ENCODE results near the gene TNFRSF13B.

TNFRSF13B gene

DNA sequence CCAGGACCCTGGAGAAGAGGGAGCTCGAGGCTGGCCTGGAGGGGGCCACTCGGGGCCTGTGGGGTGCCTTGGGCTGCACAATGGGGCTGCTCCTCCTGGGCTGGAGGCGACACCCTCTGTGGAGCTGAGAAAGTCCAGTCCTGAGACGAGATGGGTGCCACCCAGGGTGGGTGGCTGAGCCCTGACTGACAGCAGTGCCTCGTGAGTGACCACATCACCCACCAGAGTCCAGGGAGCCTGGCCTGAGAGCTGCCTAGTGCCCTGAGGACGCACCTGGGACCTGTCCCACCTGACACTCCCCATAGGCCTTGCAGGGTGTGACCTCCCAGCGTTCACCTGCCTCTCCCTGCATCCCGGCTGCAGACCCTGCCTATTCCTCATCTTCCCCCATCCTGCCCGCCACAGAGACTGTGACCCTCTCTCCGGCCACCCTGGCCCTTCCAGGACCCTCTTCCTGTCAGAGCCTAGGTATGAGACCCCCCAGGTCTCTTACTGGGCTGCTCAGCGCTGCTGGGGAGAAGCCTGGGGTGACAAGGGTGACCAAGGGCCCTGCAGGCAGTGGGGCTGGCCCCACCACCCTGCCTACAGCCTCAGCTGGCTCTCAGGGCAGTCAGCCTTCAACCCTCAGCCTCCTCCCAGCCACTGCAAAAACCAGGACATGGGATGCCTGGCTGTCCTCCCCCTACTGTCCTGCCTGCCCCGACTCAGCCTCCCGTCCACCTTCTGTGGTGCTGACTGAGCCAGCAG is 41.2 kb downstream of the TNFRSF13B start:
- H3K36me3 Mint-ChIP-seq (ENCODE audit: low read depth), result no peaks in the 10 kb centered on the region
- H3K4me3 Mint-ChIP-seq, result no peak overlapping the region
- no peaks in the 10 kb centered on the region for H3K4me1 Mint-ChIP-seq
- H3K9me3 Mint-ChIP-seq, result no peaks in the 10 kb centered on the region
- H3K27me3 Mint-ChIP-seq (ENCODE audit: low read depth, poor library complexity), result peaks cover 4% of the 10 kb centered on the region
- no peak for DNase-seq
- no peak overlapping the region for H3K27ac Mint-ChIP-seq
- TF ChIP-seq, protein P1, sequence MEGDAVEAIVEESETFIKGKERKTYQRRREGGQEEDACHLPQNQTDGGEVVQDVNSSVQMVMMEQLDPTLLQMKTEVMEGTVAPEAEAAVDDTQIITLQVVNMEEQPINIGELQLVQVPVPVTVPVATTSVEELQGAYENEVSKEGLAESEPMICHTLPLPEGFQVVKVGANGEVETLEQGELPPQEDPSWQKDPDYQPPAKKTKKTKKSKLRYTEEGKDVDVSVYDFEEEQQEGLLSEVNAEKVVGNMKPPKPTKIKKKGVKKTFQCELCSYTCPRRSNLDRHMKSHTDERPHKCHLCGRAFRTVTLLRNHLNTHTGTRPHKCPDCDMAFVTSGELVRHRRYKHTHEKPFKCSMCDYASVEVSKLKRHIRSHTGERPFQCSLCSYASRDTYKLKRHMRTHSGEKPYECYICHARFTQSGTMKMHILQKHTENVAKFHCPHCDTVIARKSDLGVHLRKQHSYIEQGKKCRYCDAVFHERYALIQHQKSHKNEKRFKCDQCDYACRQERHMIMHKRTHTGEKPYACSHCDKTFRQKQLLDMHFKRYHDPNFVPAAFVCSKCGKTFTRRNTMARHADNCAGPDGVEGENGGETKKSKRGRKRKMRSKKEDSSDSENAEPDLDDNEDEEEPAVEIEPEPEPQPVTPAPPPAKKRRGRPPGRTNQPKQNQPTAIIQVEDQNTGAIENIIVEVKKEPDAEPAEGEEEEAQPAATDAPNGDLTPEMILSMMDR (IDR thresholded peaks at IDR 0.05), result no peak

DNA sequence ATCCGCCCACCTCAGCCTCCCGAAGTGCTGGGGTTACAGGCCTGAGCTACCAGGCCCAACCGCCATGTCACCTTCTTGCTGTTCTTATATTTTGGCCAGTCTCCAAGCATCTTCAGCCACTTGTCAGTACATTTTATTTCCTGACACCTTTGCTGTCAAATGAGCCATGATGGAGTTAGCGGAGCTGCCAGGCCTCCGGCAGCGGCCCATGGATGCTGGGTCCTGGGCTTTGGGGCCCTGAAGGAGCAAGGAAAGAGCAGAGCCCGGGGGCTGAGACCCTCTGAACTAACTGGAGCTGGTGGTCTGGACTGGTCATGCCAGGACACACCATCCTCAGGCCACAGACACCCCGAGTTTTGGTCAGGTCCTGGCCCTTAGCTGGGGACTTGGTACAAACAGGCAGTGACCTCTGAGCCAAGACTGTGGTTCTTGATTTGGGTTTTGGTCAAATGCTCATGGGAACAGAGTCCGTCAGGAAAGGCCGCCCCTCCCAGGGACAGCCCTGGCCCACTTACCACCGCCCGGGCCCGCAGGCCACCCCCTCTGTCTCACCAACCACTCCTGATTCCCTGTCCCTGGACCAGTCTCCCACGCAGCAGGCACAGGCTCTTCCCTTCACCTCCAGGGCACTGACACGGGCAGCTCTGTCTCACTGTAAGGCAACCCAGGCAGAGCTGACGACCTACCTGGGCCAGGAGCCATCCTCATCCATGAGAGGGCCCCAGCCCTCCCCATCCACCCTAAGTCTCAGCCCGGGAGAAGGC is 42.0 kb downstream of the TNFRSF13B start:
- H3K36me3 Mint-ChIP-seq (ENCODE audit: low read depth), result no peaks in the 10 kb centered on the region
- H3K9me3 Mint-ChIP-seq, result no peaks in the 10 kb centered on the region
- TF ChIP-seq, protein P1 (IDR thresholded peaks at IDR 0.05), result no peak
- no peaks in the 10 kb centered on the region for H3K4me1 Mint-ChIP-seq
- no peak for DNase-seq
- peaks cover 5% of the 10 kb centered on the region for H3K27me3 Mint-ChIP-seq (ENCODE audit: low read depth, poor library complexity)
- no peak overlapping the region for H3K4me3 Mint-ChIP-seq
- H3K27ac Mint-ChIP-seq, result peak overlapping the region; percentile 54

DNA sequence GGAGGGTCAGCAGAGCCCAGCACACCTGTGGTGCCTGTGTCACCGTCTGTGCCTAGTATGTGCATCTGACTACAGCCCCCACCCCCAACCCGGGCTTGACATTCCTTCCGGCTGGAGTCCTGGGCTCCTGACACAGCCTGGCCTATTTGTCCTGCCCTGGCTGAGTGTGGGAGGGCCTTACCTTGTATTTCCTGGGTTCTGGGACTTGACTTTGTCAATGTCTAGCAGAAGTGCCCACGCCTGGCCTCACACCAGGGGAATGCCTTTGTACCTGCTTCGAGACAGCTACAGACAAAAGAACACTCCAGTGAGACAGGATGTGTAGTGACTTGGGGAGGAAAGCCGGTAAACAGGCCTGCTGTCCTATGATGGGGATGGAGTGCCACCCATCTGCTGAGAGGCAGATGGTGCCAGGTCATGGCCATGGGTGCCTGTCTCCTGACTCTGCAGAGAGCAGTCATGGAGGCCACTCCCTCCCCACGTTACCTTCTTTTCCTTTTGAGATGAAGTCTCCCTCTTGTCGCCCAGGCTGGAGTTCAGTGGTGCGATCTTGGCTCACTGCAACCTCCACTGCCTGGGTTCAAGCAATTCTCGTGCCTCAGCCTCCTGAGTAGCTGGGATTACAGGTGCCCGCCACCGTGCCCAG is 42.8 kb downstream of the TNFRSF13B start:
- no peak for DNase-seq
- no peak overlapping the region for H3K4me3 Mint-ChIP-seq

DNA sequence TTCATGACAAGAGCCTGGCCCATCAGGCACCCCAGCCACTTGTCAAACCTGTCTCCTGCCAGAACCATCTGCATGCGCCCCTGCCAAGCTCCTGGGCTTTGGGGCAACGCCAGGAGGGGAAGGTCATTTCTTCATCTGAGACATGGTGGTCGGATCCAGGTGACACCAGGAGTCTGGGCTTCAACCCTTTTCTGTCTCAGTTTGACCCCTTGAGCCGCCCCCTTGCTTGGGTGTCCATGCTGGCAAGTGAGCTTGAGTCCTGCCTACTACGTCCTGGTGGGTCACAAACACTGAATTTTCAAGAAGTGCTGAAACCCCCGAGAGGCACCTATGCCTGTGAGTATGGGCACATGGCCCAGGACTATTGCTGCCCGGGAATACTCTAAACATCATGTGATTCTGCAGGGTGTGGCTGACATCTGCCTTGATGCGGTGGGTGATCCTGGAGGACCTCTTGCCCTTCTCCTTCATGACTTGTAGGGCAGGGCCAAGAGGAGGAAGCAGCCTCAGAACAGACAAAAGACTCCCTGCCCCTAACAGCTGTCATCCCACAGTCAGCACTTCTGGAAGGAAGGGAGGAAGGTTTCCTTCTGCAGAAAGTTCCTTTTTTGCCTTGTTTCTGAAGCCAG is 43.4 kb downstream of the TNFRSF13B start:
- TF ChIP-seq, protein P1 (IDR thresholded peaks at IDR 0.05), result no peak
- no peaks in the 10 kb centered on the region for H3K36me3 Mint-ChIP-seq (ENCODE audit: low read depth)
- H3K4me3 Mint-ChIP-seq, result no peak overlapping the region
- no peak overlapping the region for H3K27ac Mint-ChIP-seq
- H3K27me3 Mint-ChIP-seq (ENCODE audit: low read depth, poor library complexity), result peaks cover 7% of the 10 kb centered on the region
- no peaks in the 10 kb centered on the region for H3K9me3 Mint-ChIP-seq
- H3K4me1 Mint-ChIP-seq, result no peaks in the 10 kb centered on the region
- no peak for DNase-seq

More for the DNA sequence above, 42.8 kb downstream of the TNFRSF13B start:
- Mint-ChIP-seq H3K36me3 (ENCODE audit: low read depth) (no peaks in the 10 kb centered on the region), H3K9me3 (no peaks in the 10 kb centered on the region), H3K4me1 (no peaks in the 10 kb centered on the region), H3K27ac (no peak overlapping the region), H3K27me3 (ENCODE audit: low read depth, poor library complexity) (peaks cover 7% of the 10 kb centered on the region)
- TF ChIP-seq, protein P1 (IDR thresholded peaks at IDR 0.05), result no peak

DNA sequence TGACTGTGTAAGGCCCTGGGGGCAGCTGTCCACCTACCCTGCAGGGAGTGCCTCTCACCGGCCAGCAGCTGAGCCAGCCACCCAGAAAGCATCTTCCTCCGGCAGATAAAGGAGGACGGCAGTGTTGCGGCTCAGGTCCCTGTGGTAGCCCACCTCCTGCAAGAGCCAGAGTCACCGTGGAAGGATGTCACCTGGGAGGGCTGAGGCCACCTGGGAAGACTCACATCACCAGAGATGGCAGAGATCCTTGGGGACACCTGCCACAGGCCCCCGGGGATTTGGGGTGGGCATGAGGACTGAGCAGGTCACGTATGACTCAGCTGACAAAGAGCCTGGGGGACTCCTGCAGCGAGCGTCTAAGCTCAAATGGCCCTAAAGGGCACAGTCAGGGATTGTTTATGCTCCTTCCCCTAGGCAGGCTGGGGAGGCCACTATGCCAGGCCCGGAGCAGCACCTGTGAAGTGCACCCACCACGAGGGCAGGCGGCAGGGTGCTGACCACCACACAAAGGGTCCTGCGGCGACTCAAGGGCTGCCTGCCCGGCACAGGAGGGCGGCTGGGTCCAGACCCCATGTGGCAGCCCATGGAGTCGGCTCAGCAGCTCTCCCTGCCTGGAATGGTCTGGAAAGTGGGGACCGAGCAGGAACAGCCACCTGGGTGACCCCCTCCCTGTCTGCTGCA is 44.1 kb downstream of the TNFRSF13B start:
- Mint-ChIP-seq H3K27me3 (ENCODE audit: low read depth, poor library complexity) (peaks cover 8% of the 10 kb centered on the region), H3K36me3 (ENCODE audit: low read depth) (no peaks in the 10 kb centered on the region), H3K9me3 (no peaks in the 10 kb centered on the region), H3K4me1 (no peaks in the 10 kb centered on the region), H3K27ac (no peak overlapping the region), H3K4me3 (no peak overlapping the region)
- TF ChIP-seq, protein P1 (IDR thresholded peaks at IDR 0.05), result no peak
- no peak for DNase-seq
